Measurements from ENCODE around the gene OLFML2B.
A peak's percentile ranks its signal among the peaks of the same experiment; 100 is the strongest.

OLFML2B gene

DNA sequence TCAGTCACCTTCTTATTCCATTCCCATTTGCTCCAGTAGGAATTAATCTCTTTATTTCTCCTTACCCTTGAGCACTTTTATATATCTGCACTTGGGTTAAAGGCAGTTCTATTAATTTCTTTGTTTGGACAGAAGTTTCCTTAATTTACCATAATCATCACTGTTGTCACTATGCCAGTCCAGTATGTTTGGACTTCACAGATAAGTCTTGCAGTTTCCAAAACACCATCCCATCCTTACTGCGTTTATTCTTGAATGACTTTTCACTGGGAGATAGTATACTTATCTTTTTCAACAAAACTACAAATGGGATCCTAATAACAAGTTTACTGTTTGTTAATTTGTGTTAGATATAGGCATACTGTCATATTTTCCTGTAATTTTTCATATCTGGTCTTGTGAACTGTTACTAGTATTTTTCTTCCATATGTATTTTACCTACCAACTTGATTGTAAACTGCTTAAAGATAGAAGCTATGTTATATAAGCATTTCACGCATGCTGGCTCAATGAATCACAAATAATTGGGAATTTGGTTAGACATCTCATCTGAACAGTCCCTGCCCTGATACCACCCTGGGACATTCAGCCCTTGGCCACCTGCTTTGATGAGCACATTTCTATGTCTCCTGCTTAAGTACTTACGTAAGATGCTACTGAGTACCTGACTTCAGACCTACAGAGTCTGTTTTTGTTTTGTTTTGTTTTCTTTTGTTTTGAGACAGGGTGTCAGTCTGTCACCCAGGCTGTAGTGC, 78.2 kb downstream of the OLFML2B start:
- DNase-seq (ENCODE audit: low spot score), result peak; percentile 85

DNA sequence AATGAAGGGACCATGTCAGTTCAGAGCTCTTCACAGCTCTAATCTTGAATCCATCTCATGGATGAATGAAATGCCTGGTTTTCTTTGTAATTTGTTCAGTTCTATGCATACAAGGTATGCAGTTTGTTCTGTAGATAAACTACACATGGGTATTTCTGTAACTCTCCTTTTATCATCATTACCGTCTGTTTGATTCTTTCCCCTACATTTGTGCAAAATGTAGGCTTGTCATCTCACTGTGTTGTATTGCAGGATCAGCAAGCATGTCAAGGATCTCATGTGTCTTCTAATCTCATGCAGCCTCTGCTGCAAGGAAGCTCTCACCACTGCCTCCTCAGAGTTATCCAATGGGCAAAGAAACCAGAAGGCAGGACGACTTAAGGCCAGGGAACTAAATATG, 79.3 kb downstream of the OLFML2B start:
- peak; percentile 48 for DNase-seq (ENCODE audit: low spot score)

DNA sequence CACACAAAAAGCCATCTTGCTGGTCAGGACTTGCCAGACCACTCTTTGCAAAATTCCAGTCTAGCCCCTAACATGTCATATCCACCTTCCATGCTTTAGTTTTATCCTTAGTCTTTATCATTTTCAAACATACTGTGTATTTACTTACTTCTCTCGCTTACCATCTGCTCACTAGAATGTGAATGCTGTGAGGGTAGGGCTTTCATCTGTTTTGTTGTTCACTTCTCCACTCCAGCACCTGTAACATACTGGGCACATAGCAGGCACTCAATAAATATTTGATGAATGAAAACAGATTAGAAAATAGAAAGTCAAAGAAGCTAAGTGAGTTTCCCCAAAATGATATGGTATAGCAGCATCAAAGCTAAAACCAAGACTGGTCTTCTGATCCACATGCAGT, 79.9 kb downstream of the OLFML2B start:
- peak; percentile 39 for DNase-seq (ENCODE audit: low spot score)

DNA sequence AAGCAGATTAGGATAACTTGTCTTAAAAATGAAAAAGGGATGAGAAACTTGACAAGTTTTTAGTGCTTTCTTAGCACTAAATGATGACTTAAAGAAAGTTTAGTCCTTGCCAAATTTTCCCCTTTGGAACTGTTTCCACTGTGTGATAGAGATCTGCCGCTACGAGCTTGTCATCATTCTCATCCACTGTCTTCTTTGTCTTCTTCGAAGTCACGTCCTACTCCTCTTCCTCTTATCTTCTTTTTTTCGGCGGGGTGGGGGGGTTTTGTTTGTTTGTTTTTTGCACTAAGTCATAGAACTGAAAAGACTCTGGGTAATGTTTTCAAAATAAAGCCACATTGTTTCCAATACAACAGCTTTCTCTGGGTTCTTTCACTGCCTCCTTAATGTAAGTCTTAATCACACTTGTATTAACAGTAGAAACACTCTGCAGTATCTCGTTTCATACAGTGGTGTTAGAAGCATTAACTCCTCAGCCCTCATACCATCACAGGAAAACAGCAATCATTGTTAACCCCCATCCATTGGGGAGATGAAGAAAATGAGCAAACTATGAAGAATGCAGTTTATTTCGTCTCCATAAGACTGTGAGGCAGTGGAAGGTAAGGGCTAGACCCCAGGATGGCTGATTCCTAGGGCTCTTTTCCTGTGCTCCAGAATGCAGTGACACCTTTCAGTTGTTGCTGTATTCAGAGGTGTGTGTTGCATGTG, 81.8 kb downstream of the OLFML2B start:
- no peak for DNase-seq (ENCODE audit: low spot score)

- DNase-seq (ENCODE audit: low spot score), result peak; percentile 35
These were observed 82.6 kb downstream of the OLFML2B start for GRCh38 chr1:161940866-161941591.

DNA sequence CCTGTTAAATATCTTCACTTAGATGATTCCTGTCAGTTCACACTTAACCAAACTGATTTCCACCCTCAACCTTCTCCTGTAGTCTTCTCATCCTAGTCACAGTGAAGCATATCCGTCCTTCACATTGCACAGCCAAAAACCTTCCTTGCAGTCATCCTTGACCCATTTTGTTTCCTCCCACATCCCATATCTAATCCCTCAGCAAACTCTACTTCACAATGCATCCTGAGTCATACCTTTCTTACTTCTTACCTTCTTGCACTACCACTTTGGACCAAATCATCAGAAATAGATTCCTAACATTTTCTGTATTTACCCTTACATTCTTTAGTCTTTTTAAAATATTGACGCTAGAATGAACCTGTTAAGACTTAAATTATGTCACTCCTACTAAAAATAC, 86.9 kb downstream of the OLFML2B start:
- no peak for DNase-seq (ENCODE audit: low spot score)

- DNase-seq (ENCODE audit: low spot score), result no peak
These were observed 88.4 kb downstream of the OLFML2B start for GRCh38 chr1:161935264-161935663.

GRCh38 chr1:161933592-161934588, 89.8 kb downstream of the OLFML2B start:
- no peak for DNase-seq (ENCODE audit: low spot score)

All from hematopoietic multipotent progenitor cell treated with erythropoietin and hydrocortisone succinate and interleukin-3 and kit ligand, for 17 days (in vitro differentiated cells).